H4 (cell line): ENCODE data around the gene SLC24A4. TPM values are rescaled to one million over a fixed set of nuclear protein-coding genes. Genes with fewer than 3 reads are reported as not detected.
"Not testable (repeated sequence)": the region's sequence is repeated elsewhere in the genome, so short reads cannot be mapped to it uniquely, and the experiment has no call there.

Experiments used
- DNase-seq: peaks from one replicate; pipeline ENCODE4 v3.0.0-alpha.2; 2015; ENCODE audit warnings: low spot score
- total RNA-seq: library from RNA; depleted of rRNA; stranded (reverse); fragments of >200 nt; shearing (Covaris generic); gene quantifications from 2 replicates; pipeline ENCODE4 v1.2.3, GENCODE V29; 2014

SLC24A4 gene
- total RNA-seq, 1 experiment from 2014 or later, result not detected

- DNase-seq, result no peak
Measured at GRCh38 chr14:92519246-92520101, 196.5 kb downstream of the SLC24A4 start.

GRCh38 chr14:92520102-92521057 is 197.4 kb downstream of the SLC24A4 start:
- DNase-seq, result no peak

- no peak for DNase-seq
Measured at GRCh38 chr14:92521058-92521415, 198.1 kb downstream of the SLC24A4 start.

- no peak for DNase-seq
Measured at GRCh38 chr14:92523752-92524151, 200.8 kb downstream of the SLC24A4 start.

GRCh38 chr14:92524602-92525185 is 201.7 kb downstream of the SLC24A4 start:
- DNase-seq, result no peak

GRCh38 chr14:92525322-92526095 is 202.5 kb downstream of the SLC24A4 start:
- no peak for DNase-seq

GRCh38 chr14:92527721-92528120 is 204.8 kb downstream of the SLC24A4 start:
- no peak for DNase-seq

- DNase-seq, result no peak
Measured at GRCh38 chr14:92528486-92529100, 205.6 kb downstream of the SLC24A4 start.

- no peak for DNase-seq
Measured at GRCh38 chr14:92529903-92530302, 206.9 kb downstream of the SLC24A4 start.

GRCh38 chr14:92531106-92531873 is 208.3 kb downstream of the SLC24A4 start:
- DNase-seq, result no peak

GRCh38 chr14:92532490-92533163 is 209.7 kb downstream of the SLC24A4 start:
- DNase-seq, result no peak

- DNase-seq, result no peak
Measured at GRCh38 chr14:92534932-92535643, 212.1 kb downstream of the SLC24A4 start.

GRCh38 chr14:92536231-92536630 is 213.3 kb downstream of the SLC24A4 start:
- DNase-seq, result not testable (repeated sequence)

- DNase-seq, result no peak
Measured at GRCh38 chr14:92538412-92538985, 215.5 kb downstream of the SLC24A4 start.

- no peak for DNase-seq
Measured at GRCh38 chr14:92539419-92539818, 216.5 kb downstream of the SLC24A4 start.

GRCh38 chr14:92539875-92540274 is 216.9 kb downstream of the SLC24A4 start:
- DNase-seq, result no peak

- DNase-seq, result peak; percentile 96
Measured at GRCh38 chr14:92540472-92541048, 217.6 kb downstream of the SLC24A4 start.
